A549 (cell line): ENCODE data around the gene CEP85L. TPM values are rescaled to one million over a fixed set of nuclear protein-coding genes. Genes with fewer than 3 reads are reported as not detected.

Experiments
- ATAC-seq, 2 experiments: fragments of 200-7000 bp in 1 of 2; fragments of >200 bp in 1 of 2; cut with Nextera tagmentation in 1 of 2; cut with Tn5 transposase in 1 of 2; 3 replicates each; pipeline versions ENCODE4 v1.8.0 to v1.9.1; 2018 to 2020; ENCODE audit warnings: mild to moderate bottlenecking in 1 of 2, moderate library complexity in 1 of 2
- CTCF ChIA-PET: fragments of 300-600 bp; sonication (Branson Sonifier 250); formaldehyde crosslinking; extraction: SDS; loops from one replicate; lab custom pipeline; 2021; ENCODE audit warnings: antibody characterized with exemption, inconsistent platforms; lab: Yijun Ruan, JAX
- POLR2A ChIA-PET: fragments of 350-600 bp; formaldehyde crosslinking; extraction: SDS; loops from one replicate; lab custom pipeline; 2021; ENCODE audit warnings: antibody characterized with exemption, inconsistent platforms; lab: Yijun Ruan, JAX
- DNase-seq, 2 experiments: peaks; one replicate each; pipeline versions ENCODE4 v3.0.0 to v3.0.0-alpha.2; 2011 to 2016; ENCODE audit warnings: low read depth in 1 of 2, low spot score in 1 of 2
- FAIRE-seq: peaks from 2 replicates; lab custom pipeline; 2011; peaks lifted over from hg19 to GRCh38; lab: Jason Lieb, UNC
- H3K27ac ChIP-seq, 2 experiments: fragments of >200 bp; sonication (Bioruptor Twin); formaldehyde crosslinking; 3 replicates each; pipeline ENCODE4 v1.5.1; 2016 to 2017
- H3K4me1 ChIP-seq: fragments of >200 bp; sonication (Bioruptor Twin); formaldehyde crosslinking; 3 replicates; pipeline ENCODE4 v1.6.1; 2016
- H3K4me2 ChIP-seq: fragments of >200 bp; sonication (Bioruptor Twin); formaldehyde crosslinking; 3 replicates; pipeline ENCODE4 v1.6.1; 2016
- H3K4me3 ChIP-seq: fragments of >200 bp; sonication (Bioruptor Twin); formaldehyde crosslinking; 3 replicates; pipeline ENCODE4 v1.5.1; 2016
- H3K9me3 ChIP-seq: fragments of >200 bp; sonication (Bioruptor Twin); formaldehyde crosslinking; 3 replicates; pipeline ENCODE4 v1.6.1; 2016
- ATOH8 ChIP-seq: fragments of 250-450 bp; sonication (Bioruptor Pico); IDR thresholded peaks from 2 replicates; pipeline ENCODE4 v1.5.0; 2020; ENCODE audit warnings: low read depth, mild to moderate bottlenecking, moderate library complexity
- BCL3 ChIP-seq: fragments of >200 bp; sonication (Bioruptor Twin); formaldehyde crosslinking; IDR thresholded peaks from 3 replicates; pipeline ENCODE4 v1.6.1; 2016
- BHLHE40 ChIP-seq: IDR thresholded peaks from 2 replicates; pipeline ENCODE4 v1.6.1; 2012; ENCODE audit warnings: low read depth, low read length, inconsistent platforms
- CHD4 ChIP-seq: fragments of 200-600 bp; sonication (generic); IDR thresholded peaks from 2 replicates; pipeline ENCODE4 v1.6.1; 2016; ENCODE audit warnings: antibody characterized with exemption, mild to moderate bottlenecking, borderline replicate concordance
- CTCF ChIP-seq: fragments of >200 bp; sonication (Bioruptor Twin); formaldehyde crosslinking; IDR thresholded peaks from 3 replicates; pipeline ENCODE4 v1.5.1; 2016
- EP300 ChIP-seq, 2 experiments: fragments of >200 bp; sonication (Bioruptor Twin); formaldehyde crosslinking; IDR thresholded peaks; 2 replicates in 1 of 2; 3 replicates in 1 of 2; pipeline ENCODE4 v1.6.1; 2016 to 2017
- FOSL2 ChIP-seq, 2 experiments: fragments of 450-650 bp in 1 of 2; fragments of >200 bp in 1 of 2; sonication (Bioruptor Twin) in 1 of 2; formaldehyde crosslinking; IDR thresholded peaks; 2 replicates each; pipeline versions ENCODE4 v1.5.0 to v1.6.1; 2016 to 2020; ENCODE audit warnings: mild to moderate bottlenecking in 1 of 2, moderate library complexity in 1 of 2
- HOXB13 ChIP-seq: fragments of 250-450 bp; sonication (Bioruptor Pico); IDR thresholded peaks from 2 replicates; pipeline ENCODE4 v1.5.0; 2020; ENCODE audit warnings: low read depth, mild to moderate bottlenecking, moderate library complexity
- KDM1A ChIP-seq: fragments of 200-600 bp; sonication (generic); IDR thresholded peaks from 2 replicates; pipeline ENCODE4 v1.6.1; 2016; ENCODE audit warnings: low read depth, mild to moderate bottlenecking
- KDM5A ChIP-seq: fragments of 200-600 bp; sonication (generic); IDR thresholded peaks from 2 replicates; pipeline ENCODE4 v1.6.1; 2016; ENCODE audit warnings: antibody characterized with exemption, mild to moderate bottlenecking
- MAFK ChIP-seq: fragments of 450-650 bp; IDR thresholded peaks from 2 replicates; pipeline ENCODE4 v1.6.1; 2014; ENCODE audit not compliant: partially characterized antibody
- NFE2L2 ChIP-seq: fragments of 150-350 bp; conservative IDR thresholded peaks from 2 replicates; pipeline ENCODE4 v1.6.1; 2014; ENCODE audit warnings: low read length
- NR3C1 ChIP-seq: fragments of >200 bp; sonication (Bioruptor Twin); formaldehyde crosslinking; IDR thresholded peaks from 3 replicates; pipeline ENCODE4 v1.6.1; 2017
- RAD21 ChIP-seq, 2 experiments: fragments of >200 bp in 1 of 2; sonication (Bioruptor Twin) in 1 of 2; formaldehyde crosslinking in 1 of 2; IDR thresholded peaks in 1 of 2; conservative IDR thresholded peaks in 1 of 2; 2 replicates in 1 of 2; 3 replicates in 1 of 2; pipeline ENCODE4 v1.6.1; 2012 to 2018; ENCODE audit warnings: inconsistent platforms in 1 of 2
- RCOR1 ChIP-seq: fragments of 150-350 bp; IDR thresholded peaks from 2 replicates; pipeline ENCODE4 v1.6.1; 2014; ENCODE audit warnings: antibody characterized with exemption, low read length, low read depth
- RFX5 ChIP-seq: fragments of 450-650 bp; IDR thresholded peaks from 2 replicates; pipeline ENCODE4 v1.7.1; 2014; ENCODE audit warnings: antibody characterized with exemption, mild to moderate bottlenecking, moderate library complexity
- SMC3 ChIP-seq: fragments of >200 bp; sonication (Bioruptor Twin); formaldehyde crosslinking; IDR thresholded peaks from 3 replicates; pipeline ENCODE4 v1.6.1; 2018; ENCODE audit warnings: inconsistent platforms
- TFCP2L1 ChIP-seq: fragments of 250-450 bp; sonication (Bioruptor Pico); IDR thresholded peaks from 2 replicates; pipeline ENCODE4 v1.5.0; 2021; ENCODE audit warnings: mild to moderate bottlenecking
- USF2 ChIP-seq: fragments of 450-650 bp; IDR thresholded peaks from 2 replicates; pipeline ENCODE4 v1.6.1; 2014; ENCODE audit warnings: antibody characterized with exemption
- ZC3H11A ChIP-seq: fragments of 450-650 bp; IDR thresholded peaks from 2 replicates; pipeline ENCODE4 v1.6.1; 2014; ENCODE audit warnings: antibody characterized with exemption, mild to moderate bottlenecking
- WGBS: methylation state at CpG from one replicate; pipeline ENCODE4 v1.1.6; 2017; ENCODE audit errors: missing lambda C conversion rate; 5-methylcytosine and 5-hydroxymethylcytosine counted together
- polyA plus RNA-seq, 4 experiments: library from polyadenylated mRNA; depleted of rRNA in 3 of 4; stranded (reverse); fragments of >200 nt; fragmentation: RNase III in 1 of 4; extraction: RNeasy Plus Mini Kit Qiagen cat#74134 plus additional on column Dnase treatment in 1 of 4; gene quantifications; 2 replicates in 3 of 4; 3 replicates in 1 of 4; pipeline ENCODE4 v1.2.3, GENCODE V29; 2011 to 2017

The CEP85L gene
- polyA plus RNA-seq, 2 of the 4 experiments (the other 2 are of a cell fraction): 1.3 to 3.4 TPM

GRCh38 chr6:118696271-118696670, 44.9 kb upstream of the CEP85L start (continued):
- TF ChIP-seq BHLHE40: no peak
- TF ChIP-seq EP300 (IDR thresholded peaks at IDR 0.05): no peak
- no peak for TF ChIP-seq SMC3
- TF ChIP-seq CHD4: no peak
- no peak for TF ChIP-seq NFE2L2
- TF ChIP-seq USF2: no peak
- TF ChIP-seq, all 56 proteins: peak for 0

GRCh38 chr6:118693562-118693961, 42.2 kb upstream of the CEP85L start:
- H3K4me2 ChIP-seq: no peak overlapping the region
- FAIRE-seq (no peak), ATAC-seq (no peak), DNase-seq (no peak)
- TF ChIP-seq KDM1A (no peak), NR3C1 (no peak), RAD21 (conservative IDR thresholded peaks at IDR 0.05 in 1 of 2, IDR thresholded peaks at IDR 0.05 in 1 of 2) (no peak), ATOH8 (no peak), MAFK (no peak)
- H3K27ac ChIP-seq: no peak overlapping the region
- CTCF ChIA-PET: no interaction called here
- no peaks in the 10 kb centered on the region for H3K9me3 ChIP-seq
- POLR2A ChIA-PET: no interaction called here
- 14% methylated on average over 1 of the region's 1 CpG for WGBS
- H3K4me1 ChIP-seq: no peaks in the 10 kb centered on the region
- H3K4me3 ChIP-seq: no peak overlapping the region

GRCh38 chr6:118685823-118686449, 34.5 kb upstream of the CEP85L start:
- ATAC-seq (no peak), DNase-seq (no peak)
- no peak overlapping the region for H3K27ac ChIP-seq
- no peak overlapping the region for H3K4me3 ChIP-seq
- ChIA-PET CTCF (no interaction called here), POLR2A (no interaction called here)
- 80% methylated on average over 7 of the region's 7 CpGs for WGBS
- no peaks in the 10 kb centered on the region for H3K9me3 ChIP-seq
- TF ChIP-seq SMC3 (no peak), RFX5 (no peak), BCL3 (no peak), RCOR1 (no peak), FOSL2 (IDR thresholded peaks at IDR 0.05) (no peak), FOSL2 (CRISPR knock-in tag; IDR thresholded peaks at IDR 0.05) (no peak), ATOH8 (no peak), MAFK (no peak), EP300 (IDR thresholded peaks at IDR 0.05) (no peak), KDM5A (no peak), CTCF (no peak), HOXB13 (CRISPR knock-in tag) (no peak), NFE2L2 (no peak), ZC3H11A (no peak), TFCP2L1 (CRISPR knock-in tag) (no peak), CHD4 (no peak)
- TF ChIP-seq, all 56 proteins: peak for 0
- Histone ChIP-seq H3K4me2 (no peak overlapping the region), H3K4me1 (peaks cover 12% of the 10 kb centered on the region; the same call in 2 of the 3 replicates)
- FAIRE-seq: no peak
